Measurements from ENCODE around the gene KLHL40. TPM values are rescaled to one million over a fixed set of nuclear protein-coding genes. Genes with fewer than 3 reads are reported as not detected.

The KLHL40 gene
- total RNA-seq, 1 experiment from 2014 or later: not detected

DNA sequence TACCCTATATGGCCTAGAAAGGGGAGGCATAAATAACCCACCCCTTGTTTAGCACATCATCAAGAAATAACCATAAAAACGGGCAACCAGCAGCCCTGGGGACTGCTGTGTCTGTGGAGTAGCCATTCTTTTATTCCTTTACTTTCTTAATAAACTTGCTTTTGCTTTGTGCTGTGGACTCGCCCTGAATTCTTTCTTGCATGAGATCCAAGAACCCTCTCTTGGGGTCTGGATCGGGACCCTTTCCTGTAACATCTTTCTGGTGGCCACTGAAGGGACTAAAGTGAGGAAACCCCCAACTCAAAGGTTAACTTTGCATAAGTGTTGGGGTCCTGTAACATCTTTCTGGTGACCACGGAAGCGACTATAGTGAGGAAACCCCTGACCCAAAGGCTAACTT is 33.0 kb downstream of the KLHL40 start:
- ChIA-PET CTCF (no interaction called here), POLR2A (ENCODE audit: low non-redundant PET) (no interaction called here)
- DNase-seq (ENCODE audit: low spot score): no peak

DNA sequence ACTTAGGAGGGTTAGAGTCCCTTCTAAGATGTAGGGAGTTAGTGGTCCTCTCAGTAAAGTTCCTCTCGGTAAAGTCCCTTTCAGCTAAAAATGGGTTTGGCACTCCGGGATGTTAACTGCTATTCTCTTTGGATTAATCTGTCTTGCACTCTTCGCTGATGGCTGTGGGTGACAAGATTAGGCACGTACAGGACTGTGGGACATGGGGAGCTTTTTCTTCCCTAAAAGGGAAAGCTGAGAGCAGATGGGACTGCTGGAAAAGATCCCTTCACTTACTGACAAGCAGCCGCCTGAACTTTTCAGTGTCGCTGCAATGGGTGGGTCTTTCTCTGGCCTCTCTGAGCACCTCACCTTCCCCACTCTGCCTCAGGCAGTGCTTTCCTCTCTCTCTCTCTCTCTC is 33.7 kb downstream of the KLHL40 start:
- Histone ChIP-seq H3K4me1 (ENCODE audit: insufficient read depth, low read length, poor library complexity, severe bottlenecking) (no peaks in the 10 kb centered on the region), H3K4me3 (ENCODE audit: low read depth, low read length, poor library complexity, severe bottlenecking) (no peak overlapping the region), H3K36me3 (ENCODE audit: insufficient read depth, low read length, poor library complexity, severe bottlenecking) (no peaks in the 10 kb centered on the region), H3K27ac (ENCODE audit: low read depth, low read length, poor library complexity, severe bottlenecking) (no peak overlapping the region), H3K9me3 (ENCODE audit: low read depth, low read length, poor library complexity, severe bottlenecking) (no peaks in the 10 kb centered on the region), H3K27me3 (replicated peaks; ENCODE audit: insufficient read depth, low read depth, low read length, poor library complexity) (no peaks in the 10 kb centered on the region)
- CTCF ChIA-PET: no interaction called here
- no peak for TF ChIP-seq EZH2 (IDR thresholded peaks at IDR 0.05; ENCODE audit: borderline replicate concordance, low read depth, low read length, poor library complexity, severe bottlenecking)
- TF ChIP-seq, protein P1, sequence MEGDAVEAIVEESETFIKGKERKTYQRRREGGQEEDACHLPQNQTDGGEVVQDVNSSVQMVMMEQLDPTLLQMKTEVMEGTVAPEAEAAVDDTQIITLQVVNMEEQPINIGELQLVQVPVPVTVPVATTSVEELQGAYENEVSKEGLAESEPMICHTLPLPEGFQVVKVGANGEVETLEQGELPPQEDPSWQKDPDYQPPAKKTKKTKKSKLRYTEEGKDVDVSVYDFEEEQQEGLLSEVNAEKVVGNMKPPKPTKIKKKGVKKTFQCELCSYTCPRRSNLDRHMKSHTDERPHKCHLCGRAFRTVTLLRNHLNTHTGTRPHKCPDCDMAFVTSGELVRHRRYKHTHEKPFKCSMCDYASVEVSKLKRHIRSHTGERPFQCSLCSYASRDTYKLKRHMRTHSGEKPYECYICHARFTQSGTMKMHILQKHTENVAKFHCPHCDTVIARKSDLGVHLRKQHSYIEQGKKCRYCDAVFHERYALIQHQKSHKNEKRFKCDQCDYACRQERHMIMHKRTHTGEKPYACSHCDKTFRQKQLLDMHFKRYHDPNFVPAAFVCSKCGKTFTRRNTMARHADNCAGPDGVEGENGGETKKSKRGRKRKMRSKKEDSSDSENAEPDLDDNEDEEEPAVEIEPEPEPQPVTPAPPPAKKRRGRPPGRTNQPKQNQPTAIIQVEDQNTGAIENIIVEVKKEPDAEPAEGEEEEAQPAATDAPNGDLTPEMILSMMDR (conservative IDR thresholded peaks at IDR 0.05; ENCODE audit: low read depth, low read length): no peak
- intact Hi-C loops (cut with micrococcal nuclease; ENCODE audit: unreplicated experiment): no loop called here
- DNase-seq (ENCODE audit: low spot score): no peak
- no TSS peak for BruUV-seq (replicated peaks)
- POLR2A ChIA-PET (ENCODE audit: low non-redundant PET): no interaction called here

More for the DNA sequence above, 33.0 kb downstream of the KLHL40 start:
- H3K9me3 ChIP-seq (ENCODE audit: low read depth, low read length, poor library complexity, severe bottlenecking): no peaks in the 10 kb centered on the region
- H3K27ac ChIP-seq (ENCODE audit: low read depth, low read length, poor library complexity, severe bottlenecking): no peak overlapping the region
- intact Hi-C loops (cut with micrococcal nuclease; ENCODE audit: unreplicated experiment): no loop called here
- no TSS peak for BruUV-seq (replicated peaks)
- H3K27me3 ChIP-seq (replicated peaks; ENCODE audit: insufficient read depth, low read depth, low read length, poor library complexity): no peaks in the 10 kb centered on the region
- no peaks in the 10 kb centered on the region for H3K4me1 ChIP-seq (ENCODE audit: insufficient read depth, low read length, poor library complexity, severe bottlenecking)
- TF ChIP-seq EZH2 (IDR thresholded peaks at IDR 0.05; ENCODE audit: borderline replicate concordance, low read depth, low read length, poor library complexity, severe bottlenecking): no peak
- TF ChIP-seq, protein P1 (conservative IDR thresholded peaks at IDR 0.05; ENCODE audit: low read depth, low read length): no peak
- H3K36me3 ChIP-seq (ENCODE audit: insufficient read depth, low read length, poor library complexity, severe bottlenecking): no peaks in the 10 kb centered on the region
- H3K4me3 ChIP-seq (ENCODE audit: low read depth, low read length, poor library complexity, severe bottlenecking): no peak overlapping the region

DNA sequence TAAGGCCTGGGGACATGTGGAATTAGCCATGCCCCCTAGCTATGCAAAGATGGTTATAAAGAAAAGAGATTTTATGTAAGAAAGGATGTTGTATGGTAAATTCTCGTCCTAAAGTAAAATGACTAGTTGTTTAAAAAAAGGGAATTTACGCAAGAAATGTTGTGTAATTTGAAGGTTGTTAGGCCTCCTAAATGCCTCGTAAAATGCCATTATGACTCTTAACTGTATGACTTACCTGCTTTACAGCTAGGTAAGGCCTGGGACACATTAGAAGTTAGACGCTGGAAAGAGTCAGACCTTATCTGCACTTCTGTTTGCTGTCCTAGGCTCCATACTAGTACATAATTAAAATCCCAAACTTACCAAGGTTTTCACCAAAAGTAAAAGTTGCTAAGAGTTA is 34.8 kb downstream of the KLHL40 start:
- Histone ChIP-seq H3K4me1 (ENCODE audit: insufficient read depth, low read length, poor library complexity, severe bottlenecking) (no peaks in the 10 kb centered on the region), H3K36me3 (ENCODE audit: insufficient read depth, low read length, poor library complexity, severe bottlenecking) (no peaks in the 10 kb centered on the region), H3K27me3 (replicated peaks; ENCODE audit: insufficient read depth, low read depth, low read length, poor library complexity) (no peaks in the 10 kb centered on the region), H3K27ac (ENCODE audit: low read depth, low read length, poor library complexity, severe bottlenecking) (no peak overlapping the region), H3K9me3 (ENCODE audit: low read depth, low read length, poor library complexity, severe bottlenecking) (no peaks in the 10 kb centered on the region), H3K4me3 (ENCODE audit: low read depth, low read length, poor library complexity, severe bottlenecking) (no peak overlapping the region)
- DNase-seq (ENCODE audit: low spot score): no peak
- ChIA-PET POLR2A (ENCODE audit: low non-redundant PET) (no interaction called here), CTCF (no interaction called here)
- TF ChIP-seq, protein P1 (conservative IDR thresholded peaks at IDR 0.05; ENCODE audit: low read depth, low read length): no peak
- TF ChIP-seq EZH2 (IDR thresholded peaks at IDR 0.05; ENCODE audit: borderline replicate concordance, low read depth, low read length, poor library complexity, severe bottlenecking): no peak
- intact Hi-C loops (cut with micrococcal nuclease; ENCODE audit: unreplicated experiment): no loop called here
- no TSS peak for BruUV-seq (replicated peaks)
